Liver (tissue), 9 donors: ENCODE results near the gene SPDEF. TPM values are rescaled to one million over a fixed set of nuclear protein-coding genes. Genes with fewer than 3 reads are reported as not detected.

Experiments
- DNase-seq: peaks from one replicate; pipeline ENCODE4 v3.0.0-alpha.2; 2017; ENCODE audit warnings: low spot score
- H3K27ac ChIP-seq, 2 donors: one replicate each; pipeline ENCODE4 v1.7.0; 2013; ENCODE audit warnings: inconsistent platforms in 2 of 2, low read length in 2 of 2, control low read depth in 1 of 2, low read depth in 1 of 2, mild to moderate bottlenecking in 1 of 2
- H3K27me3 ChIP-seq, 4 donors: one replicate each; pipeline versions ENCODE4 v1.6.1 to v1.7.0; 2013; ENCODE audit warnings: low read length in 3 of 4, inconsistent platforms in 1 of 4, mild to moderate bottlenecking in 1 of 4, moderate library complexity in 1 of 4; ENCODE audit not compliant: control insufficient read depth in 4 of 4, insufficient read depth in 4 of 4
- H3K36me3 ChIP-seq, 4 donors: one replicate each; pipeline versions ENCODE4 v1.6.1 to v1.7.0; 2013; ENCODE audit warnings: low read length in 3 of 4, mild to moderate bottlenecking in 3 of 4, low read depth in 1 of 4, moderate library complexity in 1 of 4; ENCODE audit not compliant: control insufficient read depth in 4 of 4, insufficient read depth in 3 of 4
- H3K4me1 ChIP-seq, 4 donors: one replicate each; pipeline versions ENCODE4 v1.6.1 to v1.7.0; 2013; ENCODE audit warnings: low read length in 3 of 4, mild to moderate bottlenecking in 3 of 4, moderate library complexity in 1 of 4; ENCODE audit not compliant: control insufficient read depth in 4 of 4, insufficient read depth in 4 of 4
- H3K4me3 ChIP-seq, 3 donors: one replicate each; pipeline versions ENCODE4 v1.6.1 to v1.7.0; 2013; ENCODE audit warnings: low read length in 3 of 3, control low read depth in 1 of 3, low read depth in 1 of 3, mild to moderate bottlenecking in 1 of 3
- H3K9ac ChIP-seq, 2 donors: one replicate each; pipeline ENCODE4 v1.7.0; 2013; ENCODE audit warnings: low read length in 2 of 2, mild to moderate bottlenecking in 2 of 2, moderate library complexity in 2 of 2, control low read depth in 1 of 2, low read depth in 1 of 2
- H3K9me3 ChIP-seq, 4 donors: one replicate each; pipeline versions ENCODE4 v1.6.1 to v1.7.0; 2013; ENCODE audit warnings: low read length in 3 of 4; ENCODE audit not compliant: control insufficient read depth in 4 of 4
- EGR1 ChIP-seq, 2 donors: IDR thresholded peaks; 2 replicates each; pipeline ENCODE4 v1.6.1; 2016 to 2018; ENCODE audit warnings: antibody characterized with exemption in 2 of 2, low read depth in 2 of 2
- FOXA1 ChIP-seq: IDR thresholded peaks from 2 replicates; pipeline ENCODE4 v1.6.1; 2016; ENCODE audit warnings: antibody characterized with exemption
- FOXA2 ChIP-seq: IDR thresholded peaks from 2 replicates; pipeline ENCODE4 v1.6.1; 2016; ENCODE audit warnings: antibody characterized with exemption
- GABPA ChIP-seq, 2 donors: IDR thresholded peaks in 1 of 2; conservative IDR thresholded peaks in 1 of 2; 2 replicates each; pipeline ENCODE4 v1.6.1; 2016; ENCODE audit warnings: antibody characterized with exemption in 2 of 2, mild to moderate bottlenecking in 1 of 2, moderate library complexity in 1 of 2
- HNF4A ChIP-seq, 2 donors: conservative IDR thresholded peaks; 2 replicates each; pipeline ENCODE4 v1.6.1; 2016; ENCODE audit warnings: antibody characterized with exemption in 2 of 2, mild to moderate bottlenecking in 2 of 2
- HNF4G ChIP-seq: IDR thresholded peaks from 2 replicates; pipeline ENCODE4 v1.6.1; 2016; ENCODE audit warnings: antibody characterized with exemption
- JUND ChIP-seq, 2 donors: IDR thresholded peaks; 2 replicates each; pipeline ENCODE4 v1.6.1; 2016; ENCODE audit warnings: antibody characterized with exemption in 2 of 2
- NR2F2 ChIP-seq: IDR thresholded peaks from 2 replicates; pipeline ENCODE4 v1.6.1; 2016; ENCODE audit warnings: antibody characterized with exemption
- RAD21 ChIP-seq, 2 donors: IDR thresholded peaks; 2 replicates each; pipeline ENCODE4 v1.6.1; 2016; ENCODE audit warnings: antibody characterized with exemption in 2 of 2, mild to moderate bottlenecking in 2 of 2
- RXRA ChIP-seq, 2 donors: IDR thresholded peaks; 2 replicates each; pipeline ENCODE4 v1.6.1; 2017 to 2018; ENCODE audit warnings: antibody characterized with exemption in 2 of 2, mild to moderate bottlenecking in 1 of 2
- SP1 ChIP-seq: IDR thresholded peaks from 2 replicates; pipeline ENCODE4 v1.6.1; 2018; ENCODE audit warnings: antibody characterized with exemption, mild to moderate bottlenecking
- TAF1 ChIP-seq: conservative IDR thresholded peaks from 2 replicates; pipeline ENCODE4 v1.6.1; 2016; ENCODE audit warnings: antibody characterized with exemption, mild to moderate bottlenecking
- YY1 ChIP-seq: IDR thresholded peaks from 2 replicates; pipeline ENCODE4 v1.6.1; 2016; ENCODE audit warnings: antibody characterized with exemption, mild to moderate bottlenecking
- WGBS: extraction: QIAGEN DNeasy Blood & Tissue Kit; methylation state at CpG from one replicate; pipeline ENCODE4 v1.1.7; 2013; 5-methylcytosine and 5-hydroxymethylcytosine counted together
- polyA plus RNA-seq, 2 donors: library from polyadenylated mRNA; stranded (reverse) in 1 of 2; unstranded in 1 of 2; fragments of 200-250 nt in 1 of 2; fragments of >200 nt in 1 of 2; fragmentation: Nextera tagmentation in 1 of 2; extraction: Ambion mirVana in 1 of 2; gene quantifications; one replicate each; pipeline versions ENCODE4 v1.2.1 to v1.2.3, GENCODE V29; 2013 to 2015
- total RNA-seq, 2 donors: library from RNA; depleted of rRNA; stranded (reverse); fragments of >200 nt; gene quantifications; one replicate each; pipeline ENCODE4 v1.2.3, GENCODE V29; 2014
- TF ChIP-seq, protein P1 (sequence below): IDR thresholded peaks from 2 replicates; pipeline ENCODE4 v1.6.1; 2016; ENCODE audit warnings: antibody characterized with exemption
- TF ChIP-seq, protein P2 (sequence below): IDR thresholded peaks from 2 replicates; pipeline ENCODE4 v1.6.1; 2016; ENCODE audit warnings: antibody characterized with exemption
- TF ChIP-seq, protein P3 (sequence below): IDR thresholded peaks from 2 replicates; pipeline ENCODE4 v1.6.1; 2016; ENCODE audit warnings: antibody characterized with exemption, mild to moderate bottlenecking
- TF ChIP-seq, protein P4 (sequence below): IDR thresholded peaks from 2 replicates; pipeline ENCODE4 v1.6.1; 2016; ENCODE audit warnings: antibody characterized with exemption
- TF ChIP-seq, protein P5 (sequence below): fragments of 150-350 bp; IDR thresholded peaks from 2 replicates; pipeline ENCODE4 v1.5.1; 2017; ENCODE audit warnings: improper control_type of control experiment, low read depth, low read length; ENCODE audit not compliant: missing input control
- donor health status: healthy.
- donor health status: healthy.
- donor health status: healthy.
- donor health status: healthy.
- donor health status: healthy.

SPDEF gene
- total and polyA plus RNA-seq, 4 donors = 0.05 to 0.09 TPM; not detected in 2

DNA sequence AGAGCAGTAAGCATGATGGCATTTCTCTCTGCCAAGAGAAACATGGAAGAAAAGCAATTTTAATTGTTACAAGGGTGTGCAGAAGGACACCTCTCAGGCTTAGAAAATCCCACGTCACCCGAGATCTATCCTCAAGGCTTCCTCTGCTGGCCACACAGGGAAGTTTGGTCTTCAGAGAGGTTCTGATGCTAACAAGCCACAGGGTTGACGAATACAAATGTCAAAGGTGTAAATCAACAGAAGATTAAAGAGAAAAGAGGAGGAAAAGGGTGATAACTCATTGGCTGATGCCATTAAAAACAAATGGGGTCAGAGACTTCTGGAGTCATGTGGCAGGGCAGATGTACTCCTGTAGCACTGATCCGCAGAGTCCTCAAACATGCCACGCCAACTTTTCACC is 33.6 kb upstream of the SPDEF start:
- H3K9me3 ChIP-seq = no peaks in the 10 kb centered on the region
- H3K9ac ChIP-seq = no peak overlapping the region
- H3K36me3 ChIP-seq = peaks cover 6 to 23% (median 8%) of the 10 kb centered on the region in 4 donors
- no peak overlapping the region for H3K4me3 ChIP-seq
- TF ChIP-seq SP1 (no peak), HNF4A (conservative IDR thresholded peaks at IDR 0.05) (no peak), RXRA (IDR thresholded peaks at IDR 0.05) (no peak), NR2F2 (no peak), EGR1 (IDR thresholded peaks at IDR 0.05; ENCODE audit: low read depth in 2 of 2) (no peak), GABPA (IDR thresholded peaks at IDR 0.05 in 1 of 2, conservative IDR thresholded peaks at IDR 0.05 in 1 of 2) (no peak), FOXA2 (no peak), JUND (IDR thresholded peaks at IDR 0.05) (no peak), YY1 (no peak)
- TF ChIP-seq, protein P1, sequence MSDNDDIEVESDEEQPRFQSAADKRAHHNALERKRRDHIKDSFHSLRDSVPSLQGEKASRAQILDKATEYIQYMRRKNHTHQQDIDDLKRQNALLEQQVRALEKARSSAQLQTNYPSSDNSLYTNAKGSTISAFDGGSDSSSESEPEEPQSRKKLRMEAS = no peak
- no peak for DNase-seq
- peaks cover 0 to 2% (median under 1%) of the 10 kb centered on the region in 4 donors for H3K4me1 ChIP-seq
- H3K27me3 ChIP-seq = no peaks in the 10 kb centered on the region
- WGBS = 95% methylated on average over 5 of the region's 5 CpGs
- no peak overlapping the region for H3K27ac ChIP-seq

DNA sequence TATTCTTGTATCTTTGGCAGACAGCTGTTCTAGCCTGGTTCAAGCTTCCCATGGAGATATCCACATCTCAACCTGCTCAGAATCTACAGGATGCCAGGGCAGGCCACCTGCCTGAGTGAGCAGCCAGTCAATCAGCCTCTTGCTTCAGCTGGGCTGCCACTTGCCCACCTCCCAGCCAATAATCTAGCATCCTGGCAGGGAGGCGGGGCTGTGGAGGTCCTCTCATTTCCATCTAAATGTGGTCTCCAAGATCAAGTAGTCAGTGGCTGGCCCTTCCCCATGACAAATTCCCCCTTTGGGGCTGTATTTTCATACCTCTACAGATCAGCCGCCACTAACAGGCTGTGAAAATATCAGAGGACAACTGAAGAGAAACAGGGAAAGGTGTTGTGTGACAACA is 33.0 kb upstream of the SPDEF start:
- no peak for DNase-seq
- no peaks in the 10 kb centered on the region for H3K9me3 ChIP-seq
- TF ChIP-seq, protein P2, sequence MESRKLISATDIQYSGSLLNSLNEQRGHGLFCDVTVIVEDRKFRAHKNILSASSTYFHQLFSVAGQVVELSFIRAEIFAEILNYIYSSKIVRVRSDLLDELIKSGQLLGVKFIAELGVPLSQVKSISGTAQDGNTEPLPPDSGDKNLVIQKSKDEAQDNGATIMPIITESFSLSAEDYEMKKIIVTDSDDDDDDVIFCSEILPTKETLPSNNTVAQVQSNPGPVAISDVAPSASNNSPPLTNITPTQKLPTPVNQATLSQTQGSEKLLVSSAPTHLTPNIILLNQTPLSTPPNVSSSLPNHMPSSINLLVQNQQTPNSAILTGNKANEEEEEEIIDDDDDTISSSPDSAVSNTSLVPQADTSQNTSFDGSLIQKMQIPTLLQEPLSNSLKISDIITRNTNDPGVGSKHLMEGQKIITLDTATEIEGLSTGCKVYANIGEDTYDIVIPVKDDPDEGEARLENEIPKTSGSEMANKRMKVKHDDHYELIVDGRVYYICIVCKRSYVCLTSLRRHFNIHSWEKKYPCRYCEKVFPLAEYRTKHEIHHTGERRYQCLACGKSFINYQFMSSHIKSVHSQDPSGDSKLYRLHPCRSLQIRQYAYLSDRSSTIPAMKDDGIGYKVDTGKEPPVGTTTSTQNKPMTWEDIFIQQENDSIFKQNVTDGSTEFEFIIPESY = no peak
- TF ChIP-seq JUND (IDR thresholded peaks at IDR 0.05) = no peak
- TF ChIP-seq GABPA (IDR thresholded peaks at IDR 0.05 in 1 of 2, conservative IDR thresholded peaks at IDR 0.05 in 1 of 2) = no peak
- no peak for TF ChIP-seq FOXA1
- no peak for TF ChIP-seq EGR1 (IDR thresholded peaks at IDR 0.05; ENCODE audit: low read depth in 2 of 2)
- TF ChIP-seq YY1 = no peak
- no peak for TF ChIP-seq FOXA2
- no peak for TF ChIP-seq RXRA (IDR thresholded peaks at IDR 0.05)
- TF ChIP-seq TAF1 = no peak
- TF ChIP-seq, protein P3, sequence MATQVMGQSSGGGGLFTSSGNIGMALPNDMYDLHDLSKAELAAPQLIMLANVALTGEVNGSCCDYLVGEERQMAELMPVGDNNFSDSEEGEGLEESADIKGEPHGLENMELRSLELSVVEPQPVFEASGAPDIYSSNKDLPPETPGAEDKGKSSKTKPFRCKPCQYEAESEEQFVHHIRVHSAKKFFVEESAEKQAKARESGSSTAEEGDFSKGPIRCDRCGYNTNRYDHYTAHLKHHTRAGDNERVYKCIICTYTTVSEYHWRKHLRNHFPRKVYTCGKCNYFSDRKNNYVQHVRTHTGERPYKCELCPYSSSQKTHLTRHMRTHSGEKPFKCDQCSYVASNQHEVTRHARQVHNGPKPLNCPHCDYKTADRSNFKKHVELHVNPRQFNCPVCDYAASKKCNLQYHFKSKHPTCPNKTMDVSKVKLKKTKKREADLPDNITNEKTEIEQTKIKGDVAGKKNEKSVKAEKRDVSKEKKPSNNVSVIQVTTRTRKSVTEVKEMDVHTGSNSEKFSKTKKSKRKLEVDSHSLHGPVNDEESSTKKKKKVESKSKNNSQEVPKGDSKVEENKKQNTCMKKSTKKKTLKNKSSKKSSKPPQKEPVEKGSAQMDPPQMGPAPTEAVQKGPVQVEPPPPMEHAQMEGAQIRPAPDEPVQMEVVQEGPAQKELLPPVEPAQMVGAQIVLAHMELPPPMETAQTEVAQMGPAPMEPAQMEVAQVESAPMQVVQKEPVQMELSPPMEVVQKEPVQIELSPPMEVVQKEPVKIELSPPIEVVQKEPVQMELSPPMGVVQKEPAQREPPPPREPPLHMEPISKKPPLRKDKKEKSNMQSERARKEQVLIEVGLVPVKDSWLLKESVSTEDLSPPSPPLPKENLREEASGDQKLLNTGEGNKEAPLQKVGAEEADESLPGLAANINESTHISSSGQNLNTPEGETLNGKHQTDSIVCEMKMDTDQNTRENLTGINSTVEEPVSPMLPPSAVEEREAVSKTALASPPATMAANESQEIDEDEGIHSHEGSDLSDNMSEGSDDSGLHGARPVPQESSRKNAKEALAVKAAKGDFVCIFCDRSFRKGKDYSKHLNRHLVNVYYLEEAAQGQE = no peak
- TF ChIP-seq HNF4A (conservative IDR thresholded peaks at IDR 0.05) = no peak
- no peak for TF ChIP-seq HNF4G
- TF ChIP-seq, protein P4, sequence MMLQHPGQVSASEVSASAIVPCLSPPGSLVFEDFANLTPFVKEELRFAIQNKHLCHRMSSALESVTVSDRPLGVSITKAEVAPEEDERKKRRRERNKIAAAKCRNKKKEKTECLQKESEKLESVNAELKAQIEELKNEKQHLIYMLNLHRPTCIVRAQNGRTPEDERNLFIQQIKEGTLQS = no peak
- no peak for TF ChIP-seq NR2F2
- TF ChIP-seq SP1 = no peak
- TF ChIP-seq, protein P5, sequence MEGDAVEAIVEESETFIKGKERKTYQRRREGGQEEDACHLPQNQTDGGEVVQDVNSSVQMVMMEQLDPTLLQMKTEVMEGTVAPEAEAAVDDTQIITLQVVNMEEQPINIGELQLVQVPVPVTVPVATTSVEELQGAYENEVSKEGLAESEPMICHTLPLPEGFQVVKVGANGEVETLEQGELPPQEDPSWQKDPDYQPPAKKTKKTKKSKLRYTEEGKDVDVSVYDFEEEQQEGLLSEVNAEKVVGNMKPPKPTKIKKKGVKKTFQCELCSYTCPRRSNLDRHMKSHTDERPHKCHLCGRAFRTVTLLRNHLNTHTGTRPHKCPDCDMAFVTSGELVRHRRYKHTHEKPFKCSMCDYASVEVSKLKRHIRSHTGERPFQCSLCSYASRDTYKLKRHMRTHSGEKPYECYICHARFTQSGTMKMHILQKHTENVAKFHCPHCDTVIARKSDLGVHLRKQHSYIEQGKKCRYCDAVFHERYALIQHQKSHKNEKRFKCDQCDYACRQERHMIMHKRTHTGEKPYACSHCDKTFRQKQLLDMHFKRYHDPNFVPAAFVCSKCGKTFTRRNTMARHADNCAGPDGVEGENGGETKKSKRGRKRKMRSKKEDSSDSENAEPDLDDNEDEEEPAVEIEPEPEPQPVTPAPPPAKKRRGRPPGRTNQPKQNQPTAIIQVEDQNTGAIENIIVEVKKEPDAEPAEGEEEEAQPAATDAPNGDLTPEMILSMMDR = no peak
- TF ChIP-seq RAD21 (IDR thresholded peaks at IDR 0.05) = no peak
- H3K36me3 ChIP-seq = peaks cover 6 to 23% (median 8%) of the 10 kb centered on the region in 4 donors
- peaks cover 0 to 2% (median 0%) of the 10 kb centered on the region in 4 donors for H3K4me1 ChIP-seq
- no peak overlapping the region for H3K27ac ChIP-seq
- no peak overlapping the region for H3K4me3 ChIP-seq
- 50% methylated on average over 2 of the region's 2 CpGs for WGBS
- no peak overlapping the region for H3K9ac ChIP-seq
- H3K27me3 ChIP-seq = no peaks in the 10 kb centered on the region
